Gastroesophageal sphincter (tissue), 4 donors: ENCODE data around the gene SHANK2. TPM values are rescaled to one million over a fixed set of nuclear protein-coding genes. Genes with fewer than 3 reads are reported as not detected.

Experiments used
- ATAC-seq: fragments of 150-250 bp; one replicate; pipeline ENCODE4 v1.9.1; 2016; ENCODE audit warnings: mild to moderate bottlenecking, moderate library complexity
- H3K27ac ChIP-seq, 4 donors: fragments of 200-600 bp; sonication (generic) in 3 of 4; 1 replicate in 3 of 4; 2 replicates in 1 of 4; pipeline ENCODE4 v1.5.1; 2016 to 2019
- H3K27me3 ChIP-seq: fragments of 200-600 bp; sonication (generic); one replicate; pipeline ENCODE4 v1.5.1; 2019
- H3K36me3 ChIP-seq, 2 donors: fragments of 200-600 bp; sonication (generic); one replicate each; pipeline ENCODE4 v1.5.1; 2019; ENCODE audit warnings: control low read depth in 1 of 2
- H3K4me1 ChIP-seq, 3 donors: fragments of 200-600 bp; sonication (generic); 1 replicate in 2 of 3; 2 replicates in 1 of 3; pipeline ENCODE4 v1.5.1; 2016 to 2019; ENCODE audit warnings: control low read depth in 2 of 3
- H3K4me3 ChIP-seq, 2 donors: fragments of 200-600 bp; sonication (generic); one replicate each; pipeline ENCODE4 v1.5.1; 2019; ENCODE audit warnings: mild to moderate bottlenecking in 1 of 2, moderate library complexity in 1 of 2
- H3K9me3 ChIP-seq, 3 donors: fragments of 200-600 bp; sonication (generic); one replicate each; pipeline ENCODE4 v1.5.1; 2017 to 2019; ENCODE audit warnings: control low read depth in 2 of 3
- EP300 ChIP-seq: sonication (generic); formaldehyde crosslinking; IDR thresholded peaks from one replicate; pipeline ENCODE4 v1.6.1; 2017; ENCODE audit warnings: antibody characterized with exemption, mild to moderate bottlenecking
- POLR2A ChIP-seq, 2 donors: fragments of 450-650 bp; IDR thresholded peaks; one replicate each; pipeline ENCODE4 v1.6.1; 2017; ENCODE audit warnings: antibody characterized with exemption in 2 of 2, mild to moderate bottlenecking in 2 of 2, moderate library complexity in 1 of 2
- POLR2AphosphoS5 ChIP-seq: sonication (generic); formaldehyde crosslinking; IDR thresholded peaks from one replicate; pipeline ENCODE4 v1.6.1; 2017; ENCODE audit warnings: antibody characterized with exemption
- WGBS, 2 donors: methylation state at CpG; one replicate each; pipeline ENCODE4 v1.1.5; 2018; ENCODE audit warnings: low coverage in 1 of 2; 5-methylcytosine and 5-hydroxymethylcytosine counted together
- total RNA-seq, 4 donors: library from RNA; depleted of rRNA; stranded (reverse); fragments of >200 nt; gene quantifications; one replicate each; pipeline ENCODE4 v1.1.0, GENCODE V29; 2016
- TF ChIP-seq, protein P1 (sequence below), 4 experiments: fragments of 200-600 bp in 2 of 4; fragments of 450-650 bp in 2 of 4; sonication (generic) in 1 of 4; IDR thresholded peaks; one replicate each; pipeline ENCODE4 v1.5.1; 2017 to 2019; ENCODE audit warnings: antibody characterized with exemption in 4 of 4, mild to moderate bottlenecking in 2 of 4, moderate library complexity in 2 of 4

SHANK2 gene
- total RNA-seq, 4 donors from 2014 or later = 1.6 to 14.5 (median 13.8) TPM

GRCh38 chr11:71250523-71251150 is 1.7 kb downstream of the SHANK2 start:
- Histone ChIP-seq H3K4me3 (peak overlapping the region in 1 of 2 donors; percentile 58), H3K27me3 (peaks cover 90% of the 10 kb centered on the region), H3K27ac (no peak overlapping the region), H3K36me3 (no peaks in the 10 kb centered on the region), H3K9me3 (no peaks in the 10 kb centered on the region), H3K4me1 (peaks cover 0 to 32% (median 14%) of the 10 kb centered on the region in 3 donors)
- 77 to 80% methylated on average over 2 to 8 of the region's 27 CpGs for WGBS, 2 donors
- no peak for ATAC-seq
- TF ChIP-seq, protein P1, sequence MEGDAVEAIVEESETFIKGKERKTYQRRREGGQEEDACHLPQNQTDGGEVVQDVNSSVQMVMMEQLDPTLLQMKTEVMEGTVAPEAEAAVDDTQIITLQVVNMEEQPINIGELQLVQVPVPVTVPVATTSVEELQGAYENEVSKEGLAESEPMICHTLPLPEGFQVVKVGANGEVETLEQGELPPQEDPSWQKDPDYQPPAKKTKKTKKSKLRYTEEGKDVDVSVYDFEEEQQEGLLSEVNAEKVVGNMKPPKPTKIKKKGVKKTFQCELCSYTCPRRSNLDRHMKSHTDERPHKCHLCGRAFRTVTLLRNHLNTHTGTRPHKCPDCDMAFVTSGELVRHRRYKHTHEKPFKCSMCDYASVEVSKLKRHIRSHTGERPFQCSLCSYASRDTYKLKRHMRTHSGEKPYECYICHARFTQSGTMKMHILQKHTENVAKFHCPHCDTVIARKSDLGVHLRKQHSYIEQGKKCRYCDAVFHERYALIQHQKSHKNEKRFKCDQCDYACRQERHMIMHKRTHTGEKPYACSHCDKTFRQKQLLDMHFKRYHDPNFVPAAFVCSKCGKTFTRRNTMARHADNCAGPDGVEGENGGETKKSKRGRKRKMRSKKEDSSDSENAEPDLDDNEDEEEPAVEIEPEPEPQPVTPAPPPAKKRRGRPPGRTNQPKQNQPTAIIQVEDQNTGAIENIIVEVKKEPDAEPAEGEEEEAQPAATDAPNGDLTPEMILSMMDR (IDR thresholded peaks at IDR 0.05) = no peak
- TF ChIP-seq POLR2A (IDR thresholded peaks at IDR 0.05) (no peak), EP300 (no peak), POLR2AphosphoS5 (no peak)

GRCh38 chr11:71249301-71249700 is 3.1 kb downstream of the SHANK2 start:
- no peak overlapping the region for H3K4me3 ChIP-seq
- peaks cover 0 to 32% (median 14%) of the 10 kb centered on the region in 3 donors for H3K4me1 ChIP-seq
- no peaks in the 10 kb centered on the region for H3K36me3 ChIP-seq
- peaks cover 96% of the 10 kb centered on the region for H3K27me3 ChIP-seq
- no peak overlapping the region for H3K27ac ChIP-seq
- 78 to 86% methylated on average over 3 to 4 of the region's 6 CpGs for WGBS, 2 donors
- no peaks in the 10 kb centered on the region for H3K9me3 ChIP-seq
- ATAC-seq = no peak
- TF ChIP-seq POLR2AphosphoS5 (no peak), EP300 (no peak), POLR2A (IDR thresholded peaks at IDR 0.05) (no peak)
- TF ChIP-seq, protein P1 (IDR thresholded peaks at IDR 0.05) = no peak

GRCh38 chr11:71248656-71249055 is 3.7 kb downstream of the SHANK2 start:
- no peak overlapping the region for H3K4me3 ChIP-seq
- 94% methylated on average over 2 of the region's 9 CpGs; no CpG with 5 or more reads in 1 of the 2 donors for WGBS, 2 donors

GRCh38 chr11:71248251-71248570 is 4.2 kb downstream of the SHANK2 start:
- Histone ChIP-seq H3K4me3 (no peak overlapping the region), H3K27me3 (peaks cover 90% of the 10 kb centered on the region)
- WGBS, 2 donors = 87 to 94% methylated on average over 8 to 12 of the region's 13 CpGs

More at GRCh38 chr11:71248656-71249055, 3.7 kb downstream of the SHANK2 start:
- Histone ChIP-seq H3K36me3 (no peaks in the 10 kb centered on the region), H3K4me1 (peaks cover 0 to 32% (median 14%) of the 10 kb centered on the region in 3 donors), H3K27me3 (peaks cover 94% of the 10 kb centered on the region), H3K27ac (no peak overlapping the region), H3K9me3 (no peaks in the 10 kb centered on the region)
- TF ChIP-seq POLR2A (IDR thresholded peaks at IDR 0.05) = no peak
- TF ChIP-seq, protein P1 (IDR thresholded peaks at IDR 0.05) = no peak
- no peak for TF ChIP-seq EP300
- no peak for TF ChIP-seq POLR2AphosphoS5
- no peak for ATAC-seq

More at GRCh38 chr11:71248251-71248570, 4.2 kb downstream of the SHANK2 start:
- Histone ChIP-seq H3K27ac (no peak overlapping the region), H3K4me1 (peaks cover 0 to 28% (median 14%) of the 10 kb centered on the region in 3 donors), H3K9me3 (no peaks in the 10 kb centered on the region), H3K36me3 (no peaks in the 10 kb centered on the region)
- no peak for TF ChIP-seq POLR2A (IDR thresholded peaks at IDR 0.05)
- TF ChIP-seq, protein P1 (IDR thresholded peaks at IDR 0.05) = no peak
- no peak for TF ChIP-seq POLR2AphosphoS5
- TF ChIP-seq EP300 = no peak
- ATAC-seq = no peak
